ENCODE results near the gene TAS2R3. TPM values are rescaled to one million over a fixed set of nuclear protein-coding genes. Genes with fewer than 3 reads are reported as not detected.

TAS2R3 gene
- total RNA-seq, 5 donors from 2014 or later (not counting 1 experiment from before 2014, with no cell fraction given) = 0.56 to 4.2 (median 2.8) TPM

GRCh38 chr7:141792526-141792925 is 28.6 kb downstream of the TAS2R3 start:
- Mint-ChIP-seq H3K36me3 (peaks cover 46% of the 10 kb centered on the region), H3K4me1 (no peaks in the 10 kb centered on the region), H3K9me3 (no peaks in the 10 kb centered on the region), H3K4me3 (no peak overlapping the region), H3K27me3 (no peaks in the 10 kb centered on the region), H3K27ac (no peak overlapping the region)
- WGBS (ENCODE audit: insufficient coverage) = no CpG with 5 or more reads among the region's 2 CpGs
- Histone ChIP-seq H3K4me3 (ENCODE audit: control insufficient read depth in 1 of 2, extremely low read depth in 1 of 2, low read length in 1 of 2) (no peak overlapping the region), H3K9me3 (no peaks in the 10 kb centered on the region), H3K27me3 (replicated peaks in 1 of 2; ENCODE audit: control insufficient read depth in 2 of 2, extremely low read depth in 1 of 2, insufficient read depth in 2 of 2, low read length in 1 of 2) (no peaks in the 10 kb centered on the region), H3K27ac (ENCODE audit: low read length) (no peak overlapping the region), H3K36me3 (ENCODE audit: control insufficient read depth in 2 of 2, extremely low read depth in 1 of 2, insufficient read depth in 1 of 2, low read length in 1 of 2) (peaks cover 4 to 8% of the 10 kb centered on the region in 2 donors), H3K4me1 (ENCODE audit: control insufficient read depth in 1 of 2, extremely low read depth in 1 of 2, insufficient read depth in 2 of 2, low read length in 2 of 2) (no peaks in the 10 kb centered on the region)
- ChIA-PET CTCF (no interaction called here), POLR2A (interaction anchor here in 1 of 2 donors (0.6 kb wide), 1 partner anchor 282 kb away, joined by 3 read pairs; no protein-coding TSS in a partner anchor)
- DNase-seq = no peak
- ATAC-seq (replicated peaks in 1 of 4) = no peak

Other genes with a start within 250 kb of the TAS2R3 start
- gene AGK, start 212.7 kb upstream of the TAS2R3 start, total RNA-seq = 10 to 100 TPM; 22.1 to 39.7 (median 28.8) TPM
- gene DENND11, start 61.9 kb upstream of the TAS2R3 start, total RNA-seq = 10 to 100 TPM; 46.7 to 55.7 (median 54.8) TPM
- not detected for gene WEE2, start 55.7 kb upstream of the TAS2R3 start, total RNA-seq
- gene SSBP1, start 25.7 kb upstream of the TAS2R3 start, total RNA-seq = 100 to 1,000 TPM in 1 of 5 donors, 10 to 100 TPM in 4; 88.1 to 116 (median 91.1) TPM
- gene TAS2R4, start 12.6 kb downstream of the TAS2R3 start, total RNA-seq = 1 to 10 TPM in 4 of 5 donors, under 1 TPM in 1; 0.86 to 2.6 (median 2.1) TPM
- gene TAS2R5, start 26.1 kb downstream of the TAS2R3 start, total RNA-seq = 1 to 10 TPM; 2.1 to 3.5 (median 3.3) TPM
- not detected for gene PRSS37, start 77.4 kb downstream of the TAS2R3 start, total RNA-seq
- gene OR9A4, start 152.3 kb downstream of the TAS2R3 start, total RNA-seq = not detected
- not detected for gene CLEC5A, start 182.9 kb downstream of the TAS2R3 start, total RNA-seq
- not detected for gene TAS2R38, start 209.7 kb downstream of the TAS2R3 start, total RNA-seq
- under 1 TPM; 0.03 to 0.20 (median 0.13) TPM for gene MGAM, start 231.8 kb downstream of the TAS2R3 start, total RNA-seq

Data from T-cell (primary cell).